ENCODE data around the gene ERN1.

DNA sequence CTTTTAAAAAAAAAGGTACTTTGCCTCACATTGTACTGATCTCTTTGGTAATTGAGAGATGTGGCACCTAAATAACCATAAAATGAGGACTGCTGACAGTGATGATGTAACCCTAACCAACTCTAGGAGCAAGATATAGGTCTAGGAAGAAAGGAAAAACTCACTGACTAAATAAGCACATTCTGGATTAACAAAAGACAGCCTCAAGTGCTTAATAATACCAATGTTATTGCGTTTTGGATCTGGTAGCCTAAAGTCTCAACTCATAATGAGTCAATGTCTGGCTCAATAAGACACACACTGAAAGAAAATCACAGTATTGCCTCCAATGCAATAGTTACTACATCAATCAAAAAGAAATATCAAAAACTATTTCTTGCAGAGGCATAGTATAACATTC is 3.0 kb downstream of the ERN1 start:
- TF ChIP-seq CTCF (IDR thresholded peaks at IDR 0.05) (no peak), POLR2A (IDR thresholded peaks at IDR 0.05) (no peak)
